Liver (tissue), 9 donors: ENCODE data around the gene PARP14. TPM values are rescaled to one million over a fixed set of nuclear protein-coding genes. Genes with fewer than 3 reads are reported as not detected.
"Not testable (repeated sequence)": the region's sequence is repeated elsewhere in the genome, so short reads cannot be mapped to it uniquely, and the experiment has no call there.

Source experiments
- DNase-seq: peaks from one replicate; pipeline ENCODE4 v3.0.0-alpha.2; 2017; ENCODE audit warnings: low spot score
- H3K27ac ChIP-seq, 2 donors: one replicate each; pipeline ENCODE4 v1.7.0; 2013; ENCODE audit warnings: inconsistent platforms in 2 of 2, low read length in 2 of 2, control low read depth in 1 of 2, low read depth in 1 of 2, mild to moderate bottlenecking in 1 of 2
- H3K27me3 ChIP-seq, 4 donors: one replicate each; pipeline versions ENCODE4 v1.6.1 to v1.7.0; 2013; ENCODE audit warnings: low read length in 3 of 4, inconsistent platforms in 1 of 4, mild to moderate bottlenecking in 1 of 4, moderate library complexity in 1 of 4; ENCODE audit not compliant: control insufficient read depth in 4 of 4, insufficient read depth in 4 of 4
- H3K36me3 ChIP-seq, 4 donors: one replicate each; pipeline versions ENCODE4 v1.6.1 to v1.7.0; 2013; ENCODE audit warnings: low read length in 3 of 4, mild to moderate bottlenecking in 3 of 4, low read depth in 1 of 4, moderate library complexity in 1 of 4; ENCODE audit not compliant: control insufficient read depth in 4 of 4, insufficient read depth in 3 of 4
- H3K4me1 ChIP-seq, 4 donors: one replicate each; pipeline versions ENCODE4 v1.6.1 to v1.7.0; 2013; ENCODE audit warnings: low read length in 3 of 4, mild to moderate bottlenecking in 3 of 4, moderate library complexity in 1 of 4; ENCODE audit not compliant: control insufficient read depth in 4 of 4, insufficient read depth in 4 of 4
- H3K4me3 ChIP-seq, 3 donors: one replicate each; pipeline versions ENCODE4 v1.6.1 to v1.7.0; 2013; ENCODE audit warnings: low read length in 3 of 3, control low read depth in 1 of 3, low read depth in 1 of 3, mild to moderate bottlenecking in 1 of 3
- H3K9ac ChIP-seq, 2 donors: one replicate each; pipeline ENCODE4 v1.7.0; 2013; ENCODE audit warnings: low read length in 2 of 2, mild to moderate bottlenecking in 2 of 2, moderate library complexity in 2 of 2, control low read depth in 1 of 2, low read depth in 1 of 2
- H3K9me3 ChIP-seq, 4 donors: one replicate each; pipeline versions ENCODE4 v1.6.1 to v1.7.0; 2013; ENCODE audit warnings: low read length in 3 of 4; ENCODE audit not compliant: control insufficient read depth in 4 of 4
- EGR1 ChIP-seq, 2 donors: IDR thresholded peaks; 2 replicates each; pipeline ENCODE4 v1.6.1; 2016 to 2018; ENCODE audit warnings: antibody characterized with exemption in 2 of 2, low read depth in 2 of 2
- FOXA1 ChIP-seq: IDR thresholded peaks from 2 replicates; pipeline ENCODE4 v1.6.1; 2016; ENCODE audit warnings: antibody characterized with exemption
- GABPA ChIP-seq, 2 donors: IDR thresholded peaks in 1 of 2; conservative IDR thresholded peaks in 1 of 2; 2 replicates each; pipeline ENCODE4 v1.6.1; 2016; ENCODE audit warnings: antibody characterized with exemption in 2 of 2, mild to moderate bottlenecking in 1 of 2, moderate library complexity in 1 of 2
- HNF4A ChIP-seq, 2 donors: conservative IDR thresholded peaks; 2 replicates each; pipeline ENCODE4 v1.6.1; 2016; ENCODE audit warnings: antibody characterized with exemption in 2 of 2, mild to moderate bottlenecking in 2 of 2
- HNF4G ChIP-seq: IDR thresholded peaks from 2 replicates; pipeline ENCODE4 v1.6.1; 2016; ENCODE audit warnings: antibody characterized with exemption
- JUND ChIP-seq, 2 donors: IDR thresholded peaks; 2 replicates each; pipeline ENCODE4 v1.6.1; 2016; ENCODE audit warnings: antibody characterized with exemption in 2 of 2
- RXRA ChIP-seq, 2 donors: IDR thresholded peaks; 2 replicates each; pipeline ENCODE4 v1.6.1; 2017 to 2018; ENCODE audit warnings: antibody characterized with exemption in 2 of 2, mild to moderate bottlenecking in 1 of 2
- SP1 ChIP-seq: IDR thresholded peaks from 2 replicates; pipeline ENCODE4 v1.6.1; 2018; ENCODE audit warnings: antibody characterized with exemption, mild to moderate bottlenecking
- YY1 ChIP-seq: IDR thresholded peaks from 2 replicates; pipeline ENCODE4 v1.6.1; 2016; ENCODE audit warnings: antibody characterized with exemption, mild to moderate bottlenecking
- WGBS: extraction: QIAGEN DNeasy Blood & Tissue Kit; methylation state at CpG from one replicate; pipeline ENCODE4 v1.1.7; 2013; 5-methylcytosine and 5-hydroxymethylcytosine counted together
- polyA plus RNA-seq, 2 donors: library from polyadenylated mRNA; stranded (reverse) in 1 of 2; unstranded in 1 of 2; fragments of 200-250 nt in 1 of 2; fragments of >200 nt in 1 of 2; fragmentation: Nextera tagmentation in 1 of 2; extraction: Ambion mirVana in 1 of 2; gene quantifications; one replicate each; pipeline versions ENCODE4 v1.2.1 to v1.2.3, GENCODE V29; 2013 to 2015
- total RNA-seq, 2 donors: library from RNA; depleted of rRNA; stranded (reverse); fragments of >200 nt; gene quantifications; one replicate each; pipeline ENCODE4 v1.2.3, GENCODE V29; 2014
- TF ChIP-seq, protein P1 (sequence below): IDR thresholded peaks from 2 replicates; pipeline ENCODE4 v1.6.1; 2016; ENCODE audit warnings: antibody characterized with exemption, mild to moderate bottlenecking
- TF ChIP-seq, protein P2 (sequence below): IDR thresholded peaks from 2 replicates; pipeline ENCODE4 v1.6.1; 2016; ENCODE audit warnings: antibody characterized with exemption
- TF ChIP-seq, protein P3 (sequence below): IDR thresholded peaks from 2 replicates; pipeline ENCODE4 v1.6.1; 2016; ENCODE audit warnings: antibody characterized with exemption
- donor health status: healthy.
- donor health status: healthy.
- donor health status: healthy.
- donor health status: healthy.
- donor health status: healthy.

PARP14 gene
- total and polyA plus RNA-seq, 4 donors: 13.1 to 79.7 (median 23.4) TPM

DNA sequence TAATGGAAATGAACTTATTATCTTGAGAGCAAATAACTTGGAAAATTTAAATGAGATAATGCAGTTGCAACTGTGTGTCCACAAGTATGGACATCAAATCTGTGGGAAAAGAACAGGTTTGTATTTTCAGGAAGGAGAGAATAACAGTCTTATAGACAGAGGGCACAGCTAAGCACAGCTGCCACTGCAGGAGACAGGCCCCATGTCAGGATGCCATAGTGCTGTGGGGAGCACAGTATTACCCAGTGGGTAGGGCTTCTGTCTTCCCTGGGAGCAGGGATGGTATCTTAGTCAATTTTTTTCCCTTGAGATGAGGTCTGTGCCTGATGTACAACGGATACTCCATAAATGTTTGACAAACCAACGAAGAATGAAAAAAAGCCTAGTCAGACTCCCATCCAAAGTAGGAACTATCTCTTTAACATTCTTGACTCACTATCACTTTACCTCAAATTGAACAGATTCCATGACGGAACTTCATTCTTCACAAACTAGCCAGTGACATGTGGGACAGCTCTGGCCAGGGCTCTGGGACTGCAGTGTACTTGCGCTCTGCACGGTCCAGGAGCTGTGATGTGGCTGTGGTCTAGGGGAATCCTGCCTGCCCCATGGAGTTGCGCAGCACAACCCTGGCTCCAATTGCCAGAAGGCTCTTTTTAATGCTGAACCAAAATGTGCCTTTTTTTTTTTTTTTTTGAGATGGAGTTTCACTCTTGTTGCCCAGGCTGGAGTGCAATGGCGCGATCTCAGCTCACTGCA lies 48.3 kb downstream of the PARP14 start:
- WGBS: 98% methylated on average over 8 of the region's 8 CpGs
- TF ChIP-seq, protein P1, sequence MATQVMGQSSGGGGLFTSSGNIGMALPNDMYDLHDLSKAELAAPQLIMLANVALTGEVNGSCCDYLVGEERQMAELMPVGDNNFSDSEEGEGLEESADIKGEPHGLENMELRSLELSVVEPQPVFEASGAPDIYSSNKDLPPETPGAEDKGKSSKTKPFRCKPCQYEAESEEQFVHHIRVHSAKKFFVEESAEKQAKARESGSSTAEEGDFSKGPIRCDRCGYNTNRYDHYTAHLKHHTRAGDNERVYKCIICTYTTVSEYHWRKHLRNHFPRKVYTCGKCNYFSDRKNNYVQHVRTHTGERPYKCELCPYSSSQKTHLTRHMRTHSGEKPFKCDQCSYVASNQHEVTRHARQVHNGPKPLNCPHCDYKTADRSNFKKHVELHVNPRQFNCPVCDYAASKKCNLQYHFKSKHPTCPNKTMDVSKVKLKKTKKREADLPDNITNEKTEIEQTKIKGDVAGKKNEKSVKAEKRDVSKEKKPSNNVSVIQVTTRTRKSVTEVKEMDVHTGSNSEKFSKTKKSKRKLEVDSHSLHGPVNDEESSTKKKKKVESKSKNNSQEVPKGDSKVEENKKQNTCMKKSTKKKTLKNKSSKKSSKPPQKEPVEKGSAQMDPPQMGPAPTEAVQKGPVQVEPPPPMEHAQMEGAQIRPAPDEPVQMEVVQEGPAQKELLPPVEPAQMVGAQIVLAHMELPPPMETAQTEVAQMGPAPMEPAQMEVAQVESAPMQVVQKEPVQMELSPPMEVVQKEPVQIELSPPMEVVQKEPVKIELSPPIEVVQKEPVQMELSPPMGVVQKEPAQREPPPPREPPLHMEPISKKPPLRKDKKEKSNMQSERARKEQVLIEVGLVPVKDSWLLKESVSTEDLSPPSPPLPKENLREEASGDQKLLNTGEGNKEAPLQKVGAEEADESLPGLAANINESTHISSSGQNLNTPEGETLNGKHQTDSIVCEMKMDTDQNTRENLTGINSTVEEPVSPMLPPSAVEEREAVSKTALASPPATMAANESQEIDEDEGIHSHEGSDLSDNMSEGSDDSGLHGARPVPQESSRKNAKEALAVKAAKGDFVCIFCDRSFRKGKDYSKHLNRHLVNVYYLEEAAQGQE: no peak
- TF ChIP-seq FOXA1 (no peak), EGR1 (IDR thresholded peaks at IDR 0.05; ENCODE audit: low read depth in 2 of 2) (no peak), SP1 (no peak)

DNA sequence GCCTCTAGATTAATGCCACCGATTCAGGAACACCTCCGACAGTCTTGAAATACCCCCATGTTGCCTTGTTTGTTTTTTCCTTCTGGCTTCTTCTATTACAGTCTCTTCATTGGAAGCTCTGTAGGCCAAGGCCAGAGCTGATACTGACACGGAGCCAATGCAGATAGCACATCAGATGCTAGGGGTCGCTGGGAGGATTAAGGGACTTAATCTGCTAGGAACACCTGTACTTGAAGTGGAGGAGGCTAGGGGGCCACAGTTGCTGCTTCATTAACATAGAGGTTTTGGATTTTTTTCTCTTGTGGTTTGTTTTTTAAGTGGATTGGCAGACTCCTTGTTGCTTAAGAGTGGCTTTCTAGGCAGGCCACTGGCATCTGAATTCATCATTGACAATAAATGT lies 49.6 kb downstream of the PARP14 start:
- Histone ChIP-seq H3K4me3 (no peak overlapping the region), H3K9me3 (no peaks in the 10 kb centered on the region), H3K27ac (no peak overlapping the region), H3K9ac (no peak overlapping the region), H3K36me3 (peaks cover 0 to 16% (median 8%) of the 10 kb centered on the region in 4 donors), H3K4me1 (no peaks in the 10 kb centered on the region), H3K27me3 (no peaks in the 10 kb centered on the region)
- WGBS: 86% methylated on average over 4 of the region's 4 CpGs
- DNase-seq: no peak
- TF ChIP-seq GABPA (IDR thresholded peaks at IDR 0.05 in 1 of 2, conservative IDR thresholded peaks at IDR 0.05 in 1 of 2) (no peak), YY1 (no peak), HNF4G (no peak), RXRA (IDR thresholded peaks at IDR 0.05) (no peak), HNF4A (conservative IDR thresholded peaks at IDR 0.05) (no peak), JUND (IDR thresholded peaks at IDR 0.05) (no peak), SP1 (no peak)
- TF ChIP-seq, protein P2, sequence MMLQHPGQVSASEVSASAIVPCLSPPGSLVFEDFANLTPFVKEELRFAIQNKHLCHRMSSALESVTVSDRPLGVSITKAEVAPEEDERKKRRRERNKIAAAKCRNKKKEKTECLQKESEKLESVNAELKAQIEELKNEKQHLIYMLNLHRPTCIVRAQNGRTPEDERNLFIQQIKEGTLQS: no peak
- TF ChIP-seq, protein P3, sequence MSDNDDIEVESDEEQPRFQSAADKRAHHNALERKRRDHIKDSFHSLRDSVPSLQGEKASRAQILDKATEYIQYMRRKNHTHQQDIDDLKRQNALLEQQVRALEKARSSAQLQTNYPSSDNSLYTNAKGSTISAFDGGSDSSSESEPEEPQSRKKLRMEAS: no peak

More for the DNA sequence above, 48.3 kb downstream of the PARP14 start:
- H3K27me3 ChIP-seq: no peaks in the 10 kb centered on the region
- peaks cover 0 to 17% (median 8%) of the 10 kb centered on the region in 4 donors for H3K36me3 ChIP-seq
- DNase-seq: no peak
- H3K4me3 ChIP-seq: no peak overlapping the region
- H3K9me3 ChIP-seq: no peaks in the 10 kb centered on the region
- no peak overlapping the region for H3K9ac ChIP-seq
- no peak overlapping the region for H3K27ac ChIP-seq
- no peaks in the 10 kb centered on the region for H3K4me1 ChIP-seq

DNA sequence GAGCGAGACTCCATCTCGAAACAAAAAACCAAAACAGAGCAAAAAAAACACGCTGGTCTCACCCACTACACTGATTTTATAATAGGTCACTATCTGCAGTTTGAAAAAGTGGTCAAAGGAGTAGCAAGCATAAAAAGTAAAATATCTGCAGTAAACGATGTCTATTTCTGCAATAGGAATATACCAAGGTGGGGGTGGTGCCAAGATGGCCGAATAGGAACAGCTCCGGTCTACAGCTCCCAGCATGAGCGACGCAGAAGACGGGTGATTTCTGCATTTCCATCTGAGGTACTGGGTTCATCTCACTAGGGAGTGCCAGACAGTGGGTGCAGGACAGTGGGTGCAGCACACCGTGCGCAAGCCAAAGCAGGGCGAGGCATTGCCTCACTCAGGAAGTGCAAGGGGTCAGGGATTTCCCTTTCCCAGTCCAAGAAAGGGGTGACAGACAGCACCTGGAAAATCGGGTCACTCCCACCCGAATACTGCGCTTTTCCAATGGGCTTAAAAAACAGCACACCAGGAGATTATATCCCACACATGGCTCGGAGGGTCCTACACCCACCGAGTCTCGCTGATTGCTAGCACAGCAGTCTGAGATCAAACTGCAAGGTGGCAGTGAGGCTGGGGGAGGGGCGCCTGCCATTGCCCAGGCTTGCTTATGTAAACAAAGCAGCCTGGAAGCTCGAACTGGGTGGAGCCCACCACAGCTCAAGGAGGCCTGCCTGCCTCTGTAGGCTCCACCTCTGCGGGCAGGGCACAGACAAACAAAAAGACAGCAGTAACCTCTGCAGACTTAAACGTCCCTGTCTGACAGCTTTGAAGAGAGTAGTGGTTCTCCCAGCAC lies 52.3 kb downstream of the PARP14 start:
- H3K9me3 ChIP-seq, H3K27ac ChIP-seq, H3K4me1 ChIP-seq, DNase-seq, H3K27me3 ChIP-seq, H3K9ac ChIP-seq, H3K4me3 ChIP-seq: not testable (repeated sequence)
- WGBS: 92% methylated on average over 22 of the region's 22 CpGs
- peaks cover 0 to 13% (median 6%) of the 10 kb centered on the region in 4 donors for H3K36me3 ChIP-seq
